ENCODE data around the gene PRDX3.

- TF ChIP-seq CTCF (IDR thresholded peaks at IDR 0.05; ENCODE audit: low read depth, low read length, missing input control): no peak
- TF ChIP-seq YY1 (IDR thresholded peaks at IDR 0.05): no peak
- TF ChIP-seq TAF1 (conservative IDR thresholded peaks at IDR 0.05): no peak
- no peak for TF ChIP-seq ZBTB33 (IDR thresholded peaks at IDR 0.05)
- TF ChIP-seq FOXA1 (IDR thresholded peaks at IDR 0.05): no peak
- TF ChIP-seq RXRA (IDR thresholded peaks at IDR 0.05): no peak
- TF ChIP-seq, protein P1, sequence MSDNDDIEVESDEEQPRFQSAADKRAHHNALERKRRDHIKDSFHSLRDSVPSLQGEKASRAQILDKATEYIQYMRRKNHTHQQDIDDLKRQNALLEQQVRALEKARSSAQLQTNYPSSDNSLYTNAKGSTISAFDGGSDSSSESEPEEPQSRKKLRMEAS (IDR thresholded peaks at IDR 0.05): no peak
Observed at GRCh38 chr10:119191881-119192280, 13.3 kb upstream of the PRDX3 start.
